Uterus (tissue), 2 donors: ENCODE results near the gene JAKMIP2.

ENCODE experiments used
- CTCF ChIP-seq, 4 experiments: fragments of 200-600 bp in 2 of 4; fragments of 450-650 bp in 2 of 4; sonication (generic) in 2 of 4; IDR thresholded peaks; one replicate each; pipeline ENCODE4 v1.5.1; 2016 to 2019; ENCODE audit warnings: antibody characterized with exemption in 4 of 4, mild to moderate bottlenecking in 2 of 4, moderate library complexity in 1 of 4
- POLR2A ChIP-seq, 2 donors: fragments of 450-650 bp; IDR thresholded peaks; one replicate each; pipeline ENCODE4 v1.6.1; 2016; ENCODE audit warnings: antibody characterized with exemption in 2 of 2, mild to moderate bottlenecking in 1 of 2, moderate library complexity in 1 of 2

GRCh38 chr5:147800491-147800890 lies 18.0 kb upstream of the JAKMIP2 start:
- TF ChIP-seq CTCF (IDR thresholded peaks at IDR 0.05) (no peak), POLR2A (IDR thresholded peaks at IDR 0.05) (no peak)
